Smooth muscle cell of bladder (primary cell): ENCODE results near the gene DDIT4L. TPM values are rescaled to one million over a fixed set of nuclear protein-coding genes. Genes with fewer than 3 reads are reported as not detected.

Experiments
- total RNA-seq: library from RNA; depleted of rRNA; stranded (reverse); fragments of >200 nt; gene quantifications from 2 replicates; pipeline ENCODE4 v1.2.3, GENCODE V29; 2014

The DDIT4L gene, protein sequence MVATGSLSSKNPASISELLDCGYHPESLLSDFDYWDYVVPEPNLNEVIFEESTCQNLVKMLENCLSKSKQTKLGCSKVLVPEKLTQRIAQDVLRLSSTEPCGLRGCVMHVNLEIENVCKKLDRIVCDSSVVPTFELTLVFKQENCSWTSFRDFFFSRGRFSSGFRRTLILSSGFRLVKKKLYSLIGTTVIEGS
- 4.6 and 5.9 TPM in 2 replicates for total RNA-seq

DNA sequence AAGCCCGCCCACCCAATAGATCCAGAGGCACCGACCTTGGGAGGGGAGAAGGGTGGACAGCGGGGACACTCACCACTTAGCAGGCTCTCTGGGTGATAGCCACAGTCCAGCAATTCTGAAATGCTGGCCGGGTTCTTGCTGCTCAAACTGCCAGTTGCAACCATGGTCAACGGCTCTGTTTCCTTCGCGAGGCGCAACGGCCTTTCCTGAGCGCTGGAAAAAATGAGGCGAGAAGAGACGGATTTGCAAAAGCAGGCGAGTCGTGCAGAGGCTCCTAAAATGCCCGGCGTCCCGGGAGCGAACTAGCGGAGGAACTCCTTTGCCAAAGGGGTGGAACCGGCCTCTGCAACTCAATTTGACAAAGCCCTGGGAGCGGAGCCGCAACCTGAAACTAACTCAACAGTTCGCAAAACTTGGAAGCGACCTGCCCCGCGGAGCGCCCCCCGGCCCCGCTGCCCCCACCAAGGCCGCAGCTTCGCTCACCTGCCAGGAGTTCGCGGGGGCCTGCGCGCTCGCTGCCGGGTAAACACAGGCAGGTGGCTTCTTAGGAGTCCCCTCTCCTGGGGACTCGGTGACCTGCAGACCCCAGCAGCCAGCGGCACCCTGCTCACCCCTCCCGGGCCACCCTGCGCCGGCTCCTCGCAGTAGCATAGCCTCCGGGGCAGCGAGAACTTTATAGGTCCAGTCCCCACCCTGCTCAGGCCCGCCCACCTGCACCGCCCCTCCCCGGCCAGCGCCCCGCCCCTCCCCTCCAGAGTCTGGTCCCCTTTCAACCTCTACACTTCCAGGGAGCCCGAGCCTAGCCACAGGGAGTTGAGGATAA is at the start of gene DDIT4L:
Gene DDIT4L (minus strand): TSS at position 649 of the 823 bp plus-strand sequence. CDS start 485 bp downstream, at position 164.

Other genes with a start within 250 kb of the DDIT4L start
- 31.9 and 45.4 TPM in 2 replicates for gene DNAJB14, start 243.8 kb downstream of the DDIT4L start, total RNA-seq
- 120 and 132 TPM in 2 replicates for gene H2AZ1, start 240.2 kb downstream of the DDIT4L start, total RNA-seq